ENCODE measurements around the gene STRAP. TPM values are rescaled to one million over a fixed set of nuclear protein-coding genes. Genes with fewer than 3 reads are reported as not detected.

STRAP gene, protein sequence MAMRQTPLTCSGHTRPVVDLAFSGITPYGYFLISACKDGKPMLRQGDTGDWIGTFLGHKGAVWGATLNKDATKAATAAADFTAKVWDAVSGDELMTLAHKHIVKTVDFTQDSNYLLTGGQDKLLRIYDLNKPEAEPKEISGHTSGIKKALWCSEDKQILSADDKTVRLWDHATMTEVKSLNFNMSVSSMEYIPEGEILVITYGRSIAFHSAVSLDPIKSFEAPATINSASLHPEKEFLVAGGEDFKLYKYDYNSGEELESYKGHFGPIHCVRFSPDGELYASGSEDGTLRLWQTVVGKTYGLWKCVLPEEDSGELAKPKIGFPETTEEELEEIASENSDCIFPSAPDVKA
- total RNA-seq: 140 and 152 TPM in 2 replicates

DNA sequence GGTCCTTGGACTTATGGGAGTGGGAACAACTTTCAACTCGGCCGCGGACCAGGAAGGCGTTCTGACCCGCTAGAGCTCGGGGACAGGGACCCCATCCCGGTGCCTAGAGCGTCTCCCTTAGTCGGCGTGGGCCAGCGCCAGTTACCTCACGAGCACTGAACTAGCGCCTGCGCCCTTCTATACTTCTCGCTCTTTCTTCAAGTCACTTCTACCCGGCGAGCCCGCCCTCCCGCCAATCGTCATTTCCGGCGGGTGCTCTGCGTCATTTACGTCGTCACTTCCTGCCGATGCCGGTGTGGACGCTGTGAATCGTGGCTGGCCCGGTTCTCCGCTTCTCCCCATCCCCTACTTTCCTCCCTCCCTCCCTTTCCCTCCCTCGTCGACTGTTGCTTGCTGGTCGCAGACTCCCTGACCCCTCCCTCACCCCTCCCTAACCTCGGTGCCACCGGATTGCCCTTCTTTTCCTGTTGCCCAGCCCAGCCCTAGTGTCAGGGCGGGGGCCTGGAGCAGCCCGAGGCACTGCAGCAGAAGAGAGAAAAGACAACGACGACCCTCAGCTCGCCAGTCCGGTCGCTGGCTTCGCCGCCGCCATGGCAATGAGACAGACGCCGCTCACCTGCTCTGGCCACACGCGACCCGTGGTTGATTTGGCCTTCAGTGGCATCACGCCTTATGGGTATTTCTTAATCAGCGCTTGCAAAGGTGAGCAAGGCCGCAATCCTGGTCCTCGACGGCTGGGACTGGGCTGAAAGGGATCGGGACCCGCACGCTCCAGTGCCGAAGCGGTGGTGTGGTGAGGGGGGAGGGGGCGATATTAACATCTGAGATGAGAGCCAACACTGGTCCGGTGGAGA lies at the start of gene STRAP:
STRAP (plus strand) TSS at position 270 of the 854 bp plus-strand sequence; CDS start at position 591, 321 bp downstream.

DNA sequence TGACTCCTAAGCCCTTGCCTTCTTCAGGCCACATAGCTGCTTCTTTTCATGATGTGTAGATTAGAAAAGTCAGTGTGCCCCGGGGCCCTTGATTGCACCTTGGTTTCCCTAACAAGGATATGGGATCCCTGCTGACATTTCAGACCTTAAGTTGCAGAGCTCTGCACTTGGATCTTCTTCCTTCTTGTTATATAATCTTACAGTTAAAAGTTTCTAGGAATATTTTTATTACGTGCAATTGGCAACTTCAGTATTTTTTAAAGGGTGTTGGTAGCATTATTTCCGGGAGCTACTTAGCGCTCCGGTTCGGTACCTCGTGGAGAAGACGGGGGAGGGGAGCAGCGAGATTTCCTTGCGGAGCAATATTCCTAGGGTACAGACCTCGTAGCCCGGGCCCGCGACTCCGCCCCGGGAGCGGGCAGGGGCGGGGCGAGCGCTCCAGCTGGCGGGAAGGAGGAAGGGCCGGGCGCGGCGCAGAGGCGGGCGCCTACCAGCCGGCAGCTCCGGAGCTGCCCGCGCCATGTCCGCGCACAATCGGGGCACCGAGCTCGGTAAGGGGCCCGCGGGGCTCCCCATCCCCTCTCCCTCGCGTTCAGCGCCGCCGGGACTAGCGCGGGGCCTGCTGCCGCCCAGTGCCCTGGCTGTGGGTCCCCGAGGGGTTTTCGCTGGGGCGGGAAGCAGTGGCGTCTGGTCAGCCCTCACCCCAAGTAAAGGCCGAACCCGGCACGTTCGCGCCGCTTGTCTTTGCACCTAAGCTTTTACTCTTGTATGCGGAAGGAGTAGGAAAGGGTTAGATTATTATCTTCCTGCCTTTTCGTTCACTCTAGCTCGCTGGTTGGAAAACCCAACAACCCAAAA lies 28.9 kb downstream of the STRAP start, which contains the start of gene DERA:
DERA (plus strand) TSS at position 469 of the 858 bp plus-strand sequence; CDS start at position 521, 52 bp downstream.

Other genes starting within 250 kb of the STRAP start
- 247 and 253 TPM in 2 replicates for gene EPS8, start 93.0 kb upstream of the STRAP start, total RNA-seq
- gene DERA, start 28.9 kb downstream of the STRAP start, total RNA-seq: 29.2 and 41.5 TPM in 2 replicates